ENCODE data around the gene GET4. TPM values are rescaled to one million over a fixed set of nuclear protein-coding genes. Genes with fewer than 3 reads are reported as not detected.

Gene GET4
- total RNA-seq, 1 donor from 2014 or later = 44.5 TPM

DNA sequence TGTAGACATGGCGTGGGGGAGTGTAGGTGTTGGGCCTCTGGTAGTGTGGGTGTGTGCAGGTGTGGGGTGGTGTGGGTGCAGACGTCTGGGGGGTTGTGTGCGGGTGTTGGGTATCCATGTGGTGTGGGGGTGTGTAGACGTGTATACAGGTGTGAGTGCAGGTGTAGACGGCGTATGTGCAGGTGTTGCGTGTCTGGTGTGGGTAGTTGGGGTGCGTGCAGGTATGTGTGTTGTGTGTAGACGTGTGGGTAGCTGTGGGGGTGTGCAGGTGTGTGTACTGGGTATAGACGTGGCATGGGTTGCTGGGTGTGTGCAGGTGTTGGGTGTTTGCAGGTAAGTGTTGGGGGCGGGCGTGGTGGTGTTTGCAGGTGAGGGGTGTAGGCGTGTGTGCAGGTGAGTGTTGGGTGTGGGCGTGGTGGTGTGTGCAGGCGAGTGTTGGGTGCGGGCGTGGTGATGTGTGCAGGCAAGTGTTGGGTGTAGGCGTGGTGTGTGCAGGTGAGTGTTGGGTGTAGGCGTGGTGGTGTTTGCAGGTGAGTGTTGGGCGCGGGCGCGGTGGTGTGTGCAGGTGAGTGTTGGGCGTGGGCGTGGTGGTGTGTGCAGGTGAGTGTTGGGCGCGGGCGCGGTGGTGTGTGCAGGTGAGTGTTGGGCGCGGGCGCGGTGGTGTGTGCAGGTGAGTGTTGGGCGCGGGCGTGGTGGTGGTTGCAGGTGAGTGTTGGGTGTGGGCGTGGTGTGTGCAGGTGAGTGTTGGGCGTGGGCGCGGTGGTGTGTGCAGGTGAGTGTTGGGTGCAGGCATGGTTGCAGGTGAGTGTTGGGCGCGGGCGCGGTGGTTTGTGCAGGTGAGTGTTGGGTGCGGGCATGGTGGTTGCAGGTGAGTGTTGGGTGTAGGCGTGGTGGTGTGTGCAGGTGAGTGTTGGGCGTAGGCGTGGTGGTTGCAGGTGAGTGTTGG is 16.6 kb downstream of the GET4 start:
- H3K36me3 ChIP-seq (ENCODE audit: control insufficient read depth, insufficient read depth, low read length) = peaks cover 32% of the 10 kb centered on the region
- FAIRE-seq (peak; percentile 89), DNase-seq (ENCODE audit: low read depth) (no peak)

DNA sequence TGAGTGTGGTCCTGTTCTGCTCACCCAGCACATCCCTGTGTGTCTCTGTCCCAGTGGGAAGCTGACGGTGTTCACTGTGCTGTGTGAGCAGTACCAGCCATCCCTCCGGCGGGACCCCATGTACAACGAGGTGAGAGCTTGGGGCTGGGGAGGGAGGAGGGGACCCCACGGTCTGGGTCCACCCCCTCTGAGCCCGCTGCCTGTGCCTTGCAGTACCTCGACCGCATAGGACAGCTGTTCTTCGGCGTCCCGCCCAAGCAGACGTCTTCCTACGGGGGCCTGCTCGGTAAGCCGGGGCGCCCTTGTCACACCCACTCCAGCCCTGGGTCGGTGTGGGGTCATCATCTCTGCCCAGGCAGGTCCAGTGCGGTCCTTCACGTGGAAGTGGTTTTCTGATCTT is 17.3 kb downstream of the GET4 start:
- TF ChIP-seq, protein P1, sequence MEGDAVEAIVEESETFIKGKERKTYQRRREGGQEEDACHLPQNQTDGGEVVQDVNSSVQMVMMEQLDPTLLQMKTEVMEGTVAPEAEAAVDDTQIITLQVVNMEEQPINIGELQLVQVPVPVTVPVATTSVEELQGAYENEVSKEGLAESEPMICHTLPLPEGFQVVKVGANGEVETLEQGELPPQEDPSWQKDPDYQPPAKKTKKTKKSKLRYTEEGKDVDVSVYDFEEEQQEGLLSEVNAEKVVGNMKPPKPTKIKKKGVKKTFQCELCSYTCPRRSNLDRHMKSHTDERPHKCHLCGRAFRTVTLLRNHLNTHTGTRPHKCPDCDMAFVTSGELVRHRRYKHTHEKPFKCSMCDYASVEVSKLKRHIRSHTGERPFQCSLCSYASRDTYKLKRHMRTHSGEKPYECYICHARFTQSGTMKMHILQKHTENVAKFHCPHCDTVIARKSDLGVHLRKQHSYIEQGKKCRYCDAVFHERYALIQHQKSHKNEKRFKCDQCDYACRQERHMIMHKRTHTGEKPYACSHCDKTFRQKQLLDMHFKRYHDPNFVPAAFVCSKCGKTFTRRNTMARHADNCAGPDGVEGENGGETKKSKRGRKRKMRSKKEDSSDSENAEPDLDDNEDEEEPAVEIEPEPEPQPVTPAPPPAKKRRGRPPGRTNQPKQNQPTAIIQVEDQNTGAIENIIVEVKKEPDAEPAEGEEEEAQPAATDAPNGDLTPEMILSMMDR (IDR thresholded peaks at IDR 0.05; ENCODE audit: insufficient read depth, low read length, severe bottlenecking) = no peak
- Histone ChIP-seq H3K4me3 (ENCODE audit: low read depth, low read length) (no peak overlapping the region), H3K27me3 (ENCODE audit: control insufficient read depth, insufficient read depth, low read length) (no peaks in the 10 kb centered on the region), H3K36me3 (ENCODE audit: control insufficient read depth, insufficient read depth, low read length) (peaks cover 26% of the 10 kb centered on the region)
- no peak for FAIRE-seq
- DNase-seq (ENCODE audit: low read depth) = no peak

More for the DNA sequence above, 16.6 kb downstream of the GET4 start:
- H3K4me3 ChIP-seq (ENCODE audit: low read depth, low read length) = no peak overlapping the region
- no peaks in the 10 kb centered on the region for H3K27me3 ChIP-seq (ENCODE audit: control insufficient read depth, insufficient read depth, low read length)
- TF ChIP-seq, protein P1 (IDR thresholded peaks at IDR 0.05; ENCODE audit: insufficient read depth, low read length, severe bottlenecking) = no peak

DNA sequence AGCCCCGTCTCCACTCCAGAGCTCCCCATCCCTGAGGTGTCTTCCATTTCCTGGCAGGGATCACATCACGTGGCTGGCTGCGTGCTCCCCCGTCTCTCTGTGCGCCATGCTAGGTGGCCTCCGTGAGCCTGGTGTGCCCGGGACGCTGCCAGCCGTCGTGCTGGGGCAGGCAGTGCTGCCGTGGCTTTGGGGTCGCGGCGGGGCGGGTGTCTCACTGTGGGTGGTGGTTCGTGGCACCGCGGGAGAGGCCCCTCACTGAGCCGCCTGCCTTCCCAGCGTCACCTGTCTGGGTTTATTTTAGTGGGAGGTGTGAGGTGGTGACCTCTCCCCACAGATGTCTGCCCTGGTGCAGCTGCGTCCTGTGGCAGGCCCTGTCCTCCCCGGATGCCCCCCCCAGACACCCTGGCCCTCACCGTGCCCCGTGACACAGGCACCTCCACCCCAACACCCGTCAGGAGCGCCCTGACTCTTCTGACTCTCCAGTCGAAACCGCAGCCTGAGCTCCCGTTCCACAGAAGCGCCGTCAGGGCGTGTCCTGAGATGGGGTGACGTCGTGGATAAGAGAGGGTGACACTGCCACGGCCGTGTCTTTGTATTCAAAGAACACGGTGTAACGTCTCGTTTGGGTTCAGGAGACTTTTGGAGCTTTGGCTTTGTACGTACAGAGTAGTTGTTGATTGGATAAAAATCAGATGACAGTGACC is 18.0 kb downstream of the GET4 start:
- DNase-seq (ENCODE audit: low read depth) (no peak), FAIRE-seq (no peak)
- TF ChIP-seq, protein P1 (IDR thresholded peaks at IDR 0.05; ENCODE audit: insufficient read depth, low read length, severe bottlenecking) = no peak
- H3K36me3 ChIP-seq (ENCODE audit: control insufficient read depth, insufficient read depth, low read length) = peaks cover 22% of the 10 kb centered on the region
- no peaks in the 10 kb centered on the region for H3K27me3 ChIP-seq (ENCODE audit: control insufficient read depth, insufficient read depth, low read length)
- H3K4me3 ChIP-seq (ENCODE audit: low read depth, low read length) = no peak overlapping the region

DNA sequence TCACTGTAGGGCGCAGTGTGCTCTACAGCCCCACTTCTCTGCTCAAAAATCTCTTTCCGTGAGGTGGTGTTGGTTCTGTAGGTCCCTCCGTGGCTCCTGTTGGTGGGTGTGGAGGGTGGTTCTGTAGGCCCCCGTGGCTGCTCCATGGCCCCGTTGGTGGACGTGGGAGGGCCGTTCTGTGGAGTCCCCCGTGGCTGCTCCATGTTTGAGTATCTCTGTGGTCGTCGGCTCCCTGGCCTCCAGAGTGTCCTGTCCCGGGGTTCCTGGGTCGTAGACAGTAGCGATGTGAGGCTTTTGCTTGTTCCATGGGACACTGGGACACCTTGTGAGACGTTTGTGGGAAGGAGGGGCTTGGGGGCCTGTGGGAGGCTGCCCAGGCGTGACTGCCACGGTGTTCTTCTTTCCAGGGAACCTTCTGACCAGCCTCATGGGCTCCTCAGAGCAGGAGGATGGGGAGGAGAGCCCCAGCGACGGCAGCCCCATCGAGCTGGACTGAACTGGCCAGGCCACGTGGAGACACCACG is 18.6 kb downstream of the GET4 start:
- DNase-seq (ENCODE audit: low read depth) = no peak
- no peak for FAIRE-seq
- TF ChIP-seq, protein P1 (IDR thresholded peaks at IDR 0.05; ENCODE audit: insufficient read depth, low read length, severe bottlenecking) = no peak
- peaks cover 22% of the 10 kb centered on the region for H3K36me3 ChIP-seq (ENCODE audit: control insufficient read depth, insufficient read depth, low read length)
- no peaks in the 10 kb centered on the region for H3K27me3 ChIP-seq (ENCODE audit: control insufficient read depth, insufficient read depth, low read length)
- H3K4me3 ChIP-seq (ENCODE audit: low read depth, low read length) = no peak overlapping the region

DNA sequence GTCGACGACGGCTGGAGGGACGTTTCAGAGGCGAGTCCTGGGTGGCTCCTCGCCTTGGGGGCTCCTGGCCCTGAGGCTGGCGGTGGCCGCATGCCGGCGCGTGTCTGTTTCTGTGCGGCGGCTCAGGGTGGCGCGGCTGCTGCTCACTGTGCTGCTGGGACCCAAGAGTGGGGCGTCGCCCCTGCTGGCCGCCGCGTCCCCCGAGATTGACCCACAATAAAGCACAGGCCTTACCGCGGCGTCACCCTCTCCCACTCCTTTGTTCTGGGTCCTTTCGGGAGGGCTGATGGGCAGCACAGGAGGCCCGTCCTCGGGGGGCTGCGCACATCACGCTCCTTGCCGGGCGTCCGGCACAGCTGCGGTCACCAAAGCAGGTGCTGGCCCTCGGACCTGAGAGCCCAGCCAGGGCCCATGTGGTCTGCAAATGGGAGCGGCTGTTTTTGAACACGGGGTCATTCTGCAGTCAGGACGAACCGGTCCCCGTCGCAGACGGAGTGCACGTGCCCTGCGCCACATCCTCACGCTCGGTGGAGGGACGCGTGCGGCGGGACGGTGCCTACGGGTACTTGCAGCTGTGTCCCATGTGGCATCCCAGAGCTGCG is 19.2 kb downstream of the GET4 start:
- no peak for FAIRE-seq
- H3K4me3 ChIP-seq (ENCODE audit: low read depth, low read length) = no peak overlapping the region
- H3K36me3 ChIP-seq (ENCODE audit: control insufficient read depth, insufficient read depth, low read length) = peaks cover 20% of the 10 kb centered on the region
- TF ChIP-seq, protein P1 (IDR thresholded peaks at IDR 0.05; ENCODE audit: insufficient read depth, low read length, severe bottlenecking) = no peak
- no peak for DNase-seq (ENCODE audit: low read depth)
- H3K27me3 ChIP-seq (ENCODE audit: control insufficient read depth, insufficient read depth, low read length) = no peaks in the 10 kb centered on the region
